ENCODE results near the gene SLC30A4. TPM values are rescaled to one million over a fixed set of nuclear protein-coding genes. Genes with fewer than 3 reads are reported as not detected.

The SLC30A4 gene
- total and polyA plus RNA-seq, 2 of the 4 experiments (the other 2 are of a cell fraction): 2.1 to 5.6 TPM

DNA sequence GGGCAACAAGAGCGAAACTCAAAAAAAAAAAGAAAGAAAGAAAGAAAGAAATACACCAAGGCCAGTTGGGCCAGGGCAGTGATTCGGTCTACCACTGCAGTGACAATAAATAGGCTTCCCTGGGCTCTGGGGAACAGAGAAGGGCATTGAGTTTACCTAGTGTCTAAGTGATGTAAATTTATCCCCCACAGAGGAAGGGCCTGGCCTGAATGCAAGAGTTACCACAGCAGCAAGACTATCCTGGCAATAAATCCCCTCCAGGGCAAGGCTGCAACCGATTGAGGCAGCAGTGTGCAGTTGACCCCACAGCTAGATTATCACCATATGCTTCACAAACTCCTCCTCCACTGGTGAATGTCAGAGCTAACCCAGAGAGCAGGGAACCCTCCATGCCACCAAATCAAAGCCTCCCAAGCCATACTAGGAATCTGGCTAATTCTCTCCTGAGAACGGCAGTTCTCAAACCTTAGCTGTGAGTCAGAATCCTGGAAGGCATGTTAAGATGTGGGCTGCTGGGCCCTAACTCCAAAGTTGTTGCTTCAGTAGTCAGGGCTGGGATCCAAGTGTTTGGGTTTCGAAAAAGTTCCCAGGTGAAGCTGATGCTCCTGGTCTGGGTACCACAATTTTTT lies 79.9 kb downstream of the SLC30A4 start:
- peak overlapping the region; percentile 25; the same call in 1 of the 2 replicates for H2BK120ac ChIP-seq (ENCODE audit: low read depth, low read length)
- no peak overlapping the region for H3K27ac ChIP-seq (ENCODE audit: insufficient read depth, low read length)
- H3K27me3 ChIP-seq (ENCODE audit: control insufficient read depth, insufficient read depth, low read length): no peaks in the 10 kb centered on the region
- H4K5ac ChIP-seq (ENCODE audit: low read depth, low read length): no peak overlapping the region
- POLR2A ChIA-PET (ENCODE audit: unreplicated experiment): no interaction called here
- DNase-seq (peak; percentile 78), ATAC-seq (ENCODE audit: low read depth) (peak; percentile 72)
- H2BK20ac ChIP-seq (ENCODE audit: low read depth, low read length): 0 out of 2 replicates have a peak overlapping the region, but pooled peaks have one; percentile 76
- H3K4me1 ChIP-seq (ENCODE audit: control insufficient read depth, insufficient read depth, low read length): peaks cover 8% of the 10 kb centered on the region
- H2AFZ ChIP-seq (replicated peaks; ENCODE audit: low read length, poor library complexity): peak overlapping the region; percentile 61
- H3K79me1 ChIP-seq (ENCODE audit: low read depth in 1 of 2, low read length in 2 of 2): no peaks in the 10 kb centered on the region
- no peak overlapping the region; the same call in 1 of the 2 replicates for H3K18ac ChIP-seq (ENCODE audit: low read depth, low read length)
- no peak overlapping the region for H3K4me2 ChIP-seq (ENCODE audit: low read depth, low read length)
- no peak for TF ChIP-seq CHD1 (IDR thresholded peaks at IDR 0.05; ENCODE audit: low read depth, low read length)
- TF ChIP-seq CEBPB (IDR thresholded peaks at IDR 0.05; ENCODE audit: low read depth, low read length): 0 out of 2 replicates have a peak, but pooled peaks have one; percentile 45
- dilution Hi-C loops (cut with HindIII; ENCODE audit: low sequenced_read_pairs, unreplicated experiment): no loop called here
- H4K20me1 ChIP-seq (ENCODE audit: insufficient read depth, low read length): no peaks in the 10 kb centered on the region
- 100% methylated on average over 1 of the region's 5 CpGs; no CpG with 5 or more reads in 1 of the 2 experiments for WGBS, 2 experiments (ENCODE audit: extremely low coverage in 2 of 2, insufficient read length in 1 of 2)
- BruUV-seq (replicated peaks): no TSS peak
- no peaks in the 10 kb centered on the region for H3K36me3 ChIP-seq (ENCODE audit: control insufficient read depth, insufficient read depth, low read length)
- H2BK15ac ChIP-seq (ENCODE audit: low read depth, low read length): no peak overlapping the region
- H3K4me3 ChIP-seq (ENCODE audit: insufficient read depth, low read depth, low read length): no peak overlapping the region
- H2AK5ac ChIP-seq (ENCODE audit: low read depth, low read length): 0 out of 2 replicates have a peak overlapping the region, but pooled peaks have one; percentile 52
- H3K56ac ChIP-seq (ENCODE audit: extremely low read depth, insufficient read depth, low read length): no peak overlapping the region
- H3K4ac ChIP-seq (ENCODE audit: low read depth, low read length): no peak overlapping the region
- 0 out of 2 replicates have a peak overlapping the region, but pooled peaks have one; percentile 11 for H4K91ac ChIP-seq (ENCODE audit: insufficient read depth, low read depth, low read length)
- H3K9ac ChIP-seq (ENCODE audit: low read depth, low read length): no peak overlapping the region
- no peak overlapping the region for H3K23ac ChIP-seq (ENCODE audit: low read depth, low read length)
- peaks cover 10% of the 10 kb centered on the region; the same call in 1 of the 2 replicates for H3K9me1 ChIP-seq (ENCODE audit: insufficient read depth, low read length)
- CTCF ChIA-PET: interaction anchor here (0.9 to 1.4 kb wide), 4 partner anchors 12 to 172 kb away, joined by 3 to 9 read pairs (median 4); no protein-coding TSS in a partner anchor
- in situ Hi-C loops (cut with MboI; ENCODE audit: low sequenced_read_pairs): no loop called here
- H3K9me3 ChIP-seq (ENCODE audit: control insufficient read depth, insufficient read depth, low read length): no peaks in the 10 kb centered on the region
- H2AK9ac ChIP-seq (replicated peaks; ENCODE audit: low read depth, low read length, poor library complexity): no peak overlapping the region
- peak overlapping the region in 1 of 2 experiments; percentile 28; a peak in 1 of 4 replicates for H4K8ac ChIP-seq (ENCODE audit: low read depth in 2 of 2, low read length in 2 of 2)
- no peak overlapping the region for H2BK5ac ChIP-seq (ENCODE audit: low read depth, low read length, poor library complexity, severe bottlenecking)
- H3K14ac ChIP-seq (replicated peaks; ENCODE audit: low read depth, low read length): no peak overlapping the region
- intact Hi-C loops (cut with micrococcal nuclease): no loop called here
